Activated CD4-positive, alpha-beta T cell treated with anti-CD3 and anti-CD28 coated beads for 24 hours (primary cell): ENCODE data around the gene ZDHHC16.
A peak's percentile ranks its signal among the peaks of the same experiment; 100 is the strongest.
"Not testable (repeated sequence)": the region's sequence is repeated elsewhere in the genome, so short reads cannot be mapped to it uniquely, and the experiment has no call there.

Experiments
- DNase-seq, 2 donors: peaks; one replicate each; pipeline ENCODE4 v3.0.0-alpha.2; 2020; ENCODE audit warnings: low read depth in 2 of 2

Gene ZDHHC16

DNA sequence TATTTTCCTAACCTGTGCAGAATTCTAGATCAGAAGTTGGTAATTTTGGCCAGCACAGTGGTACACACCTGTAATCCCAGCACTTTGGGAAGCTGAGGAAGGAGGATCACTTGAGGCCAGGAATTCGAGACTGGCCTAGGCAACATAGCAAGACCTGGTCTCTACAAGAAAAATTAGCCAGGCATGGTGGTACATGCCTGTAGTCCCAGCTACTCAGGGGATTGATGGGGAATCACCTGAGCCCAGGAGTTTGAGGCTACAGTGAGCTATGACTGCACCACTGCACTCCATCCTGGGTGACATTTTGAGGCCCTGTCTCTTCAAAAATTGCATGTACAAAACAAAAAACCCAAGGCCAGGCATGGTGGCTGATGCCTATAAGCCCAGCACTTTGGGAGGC, 11.4 kb upstream of the ZDHHC16 start:
- no peak for DNase-seq

DNA sequence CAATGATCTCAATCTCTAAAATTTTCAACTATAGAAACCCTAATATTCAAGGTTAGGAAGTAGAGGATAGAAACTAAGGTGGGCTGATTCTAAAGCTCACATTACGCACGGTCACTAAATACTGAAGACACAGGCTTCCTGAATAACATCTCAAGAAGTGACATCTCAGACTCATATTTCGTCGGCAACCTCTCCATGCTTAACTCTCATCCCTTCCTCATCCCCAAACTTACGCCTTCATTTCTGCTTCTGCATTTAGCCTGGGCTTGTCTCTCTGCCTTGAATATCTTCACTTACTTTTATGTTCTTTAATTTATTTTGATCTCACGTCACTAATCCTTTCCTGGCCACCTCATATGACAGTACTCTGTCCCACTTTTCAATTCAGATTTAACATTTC, 10.8 kb upstream of the ZDHHC16 start:
- DNase-seq = no peak

DNA sequence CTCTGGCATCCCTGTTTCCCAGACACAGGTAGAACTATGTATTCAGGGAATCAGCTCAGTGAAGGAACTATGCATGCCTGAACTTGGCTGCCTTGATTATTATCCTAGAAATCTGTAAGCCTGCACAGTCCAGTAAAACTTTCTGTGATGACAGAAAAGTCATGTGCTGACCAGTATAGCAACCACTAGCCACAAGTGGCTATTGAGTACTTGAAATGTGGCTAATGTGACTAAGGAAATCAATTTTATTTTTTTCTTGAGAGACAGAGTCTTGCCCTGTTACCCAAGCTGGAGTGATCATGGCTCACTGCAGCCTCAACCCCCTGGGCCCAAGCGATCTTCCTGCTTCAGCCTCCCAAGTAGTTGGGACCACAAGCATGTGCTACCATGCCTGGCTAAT, 3.7 kb upstream of the ZDHHC16 start:
- DNase-seq = no peak

DNA sequence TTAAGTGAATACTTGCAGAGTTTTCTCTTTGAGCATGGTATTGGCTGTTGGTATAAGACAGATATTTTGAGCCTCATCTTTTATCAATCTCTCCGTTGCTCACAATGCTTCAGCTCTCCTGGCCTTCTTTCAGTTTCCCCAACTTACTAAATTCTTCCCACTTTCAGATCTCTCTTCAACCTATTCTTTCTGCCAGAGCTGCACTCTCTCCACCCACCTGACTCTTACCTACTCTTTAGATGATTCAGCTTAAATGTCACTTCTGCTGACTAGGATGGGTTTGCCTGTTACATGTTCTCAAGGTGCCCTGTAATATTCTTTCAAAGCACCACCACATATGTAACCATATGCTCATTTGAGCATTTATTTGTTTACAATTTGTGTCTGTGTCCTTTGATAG, 1.8 kb upstream of the ZDHHC16 start:
- no peak for DNase-seq

DNA sequence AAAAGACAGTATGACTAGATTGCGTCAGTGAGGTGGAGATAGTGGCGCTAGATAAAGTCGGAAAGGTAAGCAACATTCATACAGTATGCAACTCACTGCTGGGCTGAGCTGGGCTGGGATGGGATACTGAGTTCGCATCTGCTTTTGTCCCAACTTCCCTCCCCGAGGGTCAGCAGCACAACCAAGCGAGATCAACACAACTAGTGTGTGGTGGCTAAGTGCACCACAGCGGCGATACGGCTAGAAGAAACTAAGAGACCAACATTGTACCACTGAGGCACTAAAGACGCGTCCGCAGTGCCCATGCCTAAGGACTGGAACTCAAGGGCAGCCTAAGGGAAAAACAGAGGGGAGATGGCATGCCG, 636 bp upstream of the ZDHHC16 start:
- no peak for DNase-seq

DNA sequence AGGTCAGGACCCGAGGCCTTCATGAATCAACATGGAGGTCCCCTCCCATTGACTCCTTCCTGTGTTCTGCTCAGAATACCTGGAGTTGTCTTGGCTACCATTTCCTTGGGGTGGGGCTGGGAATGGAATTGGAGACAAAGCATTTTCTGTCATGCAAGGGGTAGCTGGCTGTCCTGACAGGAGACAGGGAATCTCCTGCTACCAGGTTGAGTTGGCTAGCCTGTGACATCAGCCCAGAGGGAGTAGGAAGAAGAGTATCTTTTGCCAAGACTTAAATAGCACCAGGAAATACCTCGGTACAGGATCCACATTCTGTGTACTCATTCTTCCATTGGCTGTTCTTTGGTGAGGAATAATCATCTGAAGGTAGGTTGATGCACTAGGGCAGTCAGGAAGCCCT, 4.9 kb downstream of the ZDHHC16 start:
- DNase-seq = no peak

DNA sequence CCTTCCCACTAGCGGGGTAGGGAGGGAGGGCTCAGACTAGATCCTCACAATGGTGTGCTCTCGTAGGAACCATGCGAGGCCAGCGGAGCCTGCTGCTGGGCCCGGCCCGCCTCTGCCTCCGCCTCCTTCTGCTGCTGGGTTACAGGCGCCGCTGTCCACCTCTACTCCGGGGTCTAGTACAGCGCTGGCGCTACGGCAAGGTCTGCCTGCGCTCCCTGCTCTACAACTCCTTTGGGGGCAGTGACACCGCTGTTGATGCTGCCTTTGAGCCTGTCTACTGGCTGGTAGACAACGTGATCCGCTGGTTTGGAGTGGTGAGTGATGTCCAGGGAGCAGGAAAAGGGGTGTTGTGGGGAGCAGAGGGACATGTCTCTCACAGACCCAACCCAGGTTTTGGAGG, 5.6 kb downstream of the ZDHHC16 start:
- no peak for DNase-seq

DNA sequence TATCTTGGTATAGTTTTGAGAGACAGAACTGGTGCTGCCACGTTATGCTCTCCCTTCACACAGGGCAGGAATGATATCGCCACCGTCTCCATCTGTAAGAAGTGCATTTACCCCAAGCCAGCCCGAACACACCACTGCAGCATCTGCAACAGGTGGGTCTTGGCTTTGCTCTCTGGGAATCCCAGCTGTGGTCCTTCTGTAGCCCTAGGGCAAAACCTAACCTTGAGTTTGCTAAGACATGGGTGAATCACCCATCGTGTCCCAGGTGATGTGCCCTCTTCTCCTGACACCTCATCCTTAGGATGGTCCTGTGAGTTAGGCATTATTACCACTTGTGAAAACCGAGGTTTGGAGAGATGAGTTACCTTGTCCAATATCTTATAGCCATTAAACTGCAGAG, 6.4 kb downstream of the ZDHHC16 start:
- DNase-seq = no peak

DNA sequence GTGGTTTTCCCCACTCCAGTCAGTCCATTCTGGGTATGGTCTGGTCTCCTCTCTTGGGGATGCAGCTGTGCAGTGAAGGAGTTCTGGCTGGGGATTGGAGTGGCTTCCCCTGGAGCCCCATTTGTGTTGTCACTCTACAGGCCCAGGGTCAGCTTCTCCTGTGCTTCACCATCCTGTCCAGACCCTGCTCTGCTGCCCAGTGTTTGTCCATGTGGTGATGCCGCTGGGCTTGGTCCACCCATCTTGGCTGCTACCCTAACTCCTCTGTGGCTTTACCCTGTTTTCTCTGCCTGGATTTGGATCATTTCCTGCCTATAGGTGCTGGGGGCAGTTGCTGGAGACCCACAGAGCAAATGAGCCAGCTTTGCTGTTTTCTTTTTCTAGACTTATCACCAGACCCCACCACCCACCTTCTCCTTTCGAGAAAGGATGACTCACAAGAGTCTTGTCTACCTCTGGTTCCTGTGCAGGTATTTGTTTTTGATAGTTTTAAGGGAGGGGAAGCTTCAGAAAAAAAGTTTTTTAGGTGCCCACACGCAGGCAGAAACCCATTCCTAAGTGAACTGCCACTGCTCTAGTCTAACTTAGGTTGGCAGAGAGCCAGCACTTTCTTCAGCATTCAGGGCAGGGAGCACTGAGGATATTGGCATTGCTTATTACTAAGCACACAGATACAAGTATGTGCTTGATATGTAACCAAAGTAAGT, 8.5 kb downstream of the ZDHHC16 start:
- peak in 1 of 2 donors; percentile 30 for DNase-seq

DNA sequence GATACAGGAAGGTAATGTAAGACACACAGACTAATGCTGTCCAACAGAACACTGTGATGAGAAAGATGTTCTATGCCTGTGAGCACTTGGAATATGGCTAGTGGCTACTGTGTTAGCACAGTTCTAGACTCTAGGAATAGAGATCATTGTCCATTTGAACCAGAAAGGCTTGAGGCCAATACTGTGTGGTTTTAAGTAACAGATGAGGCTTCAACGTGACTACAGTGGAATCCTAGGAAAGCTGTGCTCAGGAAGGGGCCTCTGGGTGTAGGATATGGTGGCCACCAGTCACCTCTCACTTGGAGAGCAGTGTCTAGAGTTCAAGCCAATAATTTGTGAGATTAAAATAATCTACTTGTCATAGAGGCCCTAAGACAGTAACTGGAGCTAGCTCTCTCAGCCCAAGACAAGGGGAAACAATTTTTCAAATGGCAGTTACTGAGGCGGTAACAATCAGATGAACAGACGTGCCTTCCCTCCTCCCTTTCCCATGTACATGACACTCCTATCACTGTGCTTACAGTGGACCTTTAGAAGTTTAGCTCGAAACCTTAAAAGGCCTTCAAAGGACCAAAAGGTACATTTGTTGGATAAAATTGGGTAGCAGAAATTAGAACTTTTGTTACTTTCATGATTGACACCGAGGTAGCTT, 10.2 kb downstream of the ZDHHC16 start:
- DNase-seq = no peak

DNA sequence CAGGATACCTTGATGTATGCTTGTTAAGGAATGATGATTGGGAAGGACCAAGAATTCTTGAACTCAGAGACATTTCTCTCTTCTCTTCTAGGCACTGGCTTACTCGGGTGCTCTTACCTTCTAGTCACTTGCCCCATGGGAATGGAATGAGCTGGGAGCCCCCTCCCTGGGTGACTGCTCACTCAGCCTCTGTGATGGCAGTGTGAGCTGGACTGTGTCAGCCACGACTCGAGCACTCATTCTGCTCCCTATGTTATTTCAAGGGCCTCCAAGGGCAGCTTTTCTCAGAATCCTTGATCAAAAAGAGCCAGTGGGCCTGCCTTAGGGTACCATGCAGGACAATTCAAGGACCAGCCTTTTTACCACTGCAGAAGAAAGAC, 10.7 kb downstream of the ZDHHC16 start:
- no peak for DNase-seq

DNA sequence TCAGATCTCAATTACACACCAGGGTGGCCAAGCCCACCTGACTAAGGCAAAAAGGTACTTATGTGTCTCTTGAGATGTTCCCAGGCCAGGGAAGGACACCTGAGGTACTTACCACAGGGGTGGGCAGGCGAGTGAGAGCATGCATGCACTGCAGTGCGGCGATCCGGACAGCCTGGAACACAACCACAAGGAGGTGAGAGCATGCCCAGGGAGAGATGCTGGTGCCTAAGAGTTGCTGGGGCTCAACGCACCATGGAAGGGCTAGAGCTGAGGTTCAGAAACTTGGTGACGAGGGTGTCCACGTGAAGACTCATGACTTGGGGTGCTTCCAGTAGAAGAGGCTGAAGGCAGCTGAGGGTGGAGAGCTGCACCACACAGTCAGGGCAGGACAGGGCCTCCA, 13.1 kb downstream of the ZDHHC16 start:
- no peak for DNase-seq

DNA sequence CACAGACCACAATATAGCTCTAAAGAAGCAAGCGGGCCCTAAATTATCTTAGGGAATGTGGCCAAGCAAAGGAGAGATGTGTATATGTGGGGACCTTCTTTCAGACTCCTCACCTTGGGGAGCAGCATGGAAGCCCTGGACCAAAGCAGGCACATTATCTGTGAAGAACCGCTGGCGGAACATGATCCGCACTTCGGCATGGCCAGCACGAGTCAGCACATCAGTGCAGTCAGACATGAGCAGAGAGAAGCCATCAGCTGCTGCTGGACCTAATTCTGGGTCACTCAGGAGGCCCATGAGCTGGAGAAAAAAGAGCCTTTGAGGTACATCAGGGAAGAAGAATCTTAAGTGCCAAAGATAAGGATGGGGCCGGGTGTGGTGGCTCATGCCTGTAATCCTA, 14.0 kb downstream of the ZDHHC16 start:
- DNase-seq = no peak

DNA sequence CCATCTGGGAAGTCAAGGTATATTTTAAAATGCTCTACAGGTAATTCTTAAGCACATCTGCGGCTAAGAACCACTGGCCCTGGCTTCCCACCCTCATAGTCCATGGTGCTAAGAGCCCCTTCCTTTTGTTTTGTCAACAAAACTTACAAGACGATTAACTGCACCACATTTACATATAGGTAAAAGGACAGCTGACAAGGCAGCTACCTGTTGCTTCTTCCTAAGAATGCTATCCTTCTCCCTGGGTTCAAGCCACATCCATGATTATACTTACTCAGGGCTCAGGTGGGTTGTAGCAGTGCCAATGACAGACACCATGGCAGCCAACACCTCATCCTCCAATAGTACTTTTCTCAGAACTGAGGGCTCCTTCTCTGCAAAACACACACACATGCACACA, 16.3 kb downstream of the ZDHHC16 start:
- DNase-seq = no peak

DNA sequence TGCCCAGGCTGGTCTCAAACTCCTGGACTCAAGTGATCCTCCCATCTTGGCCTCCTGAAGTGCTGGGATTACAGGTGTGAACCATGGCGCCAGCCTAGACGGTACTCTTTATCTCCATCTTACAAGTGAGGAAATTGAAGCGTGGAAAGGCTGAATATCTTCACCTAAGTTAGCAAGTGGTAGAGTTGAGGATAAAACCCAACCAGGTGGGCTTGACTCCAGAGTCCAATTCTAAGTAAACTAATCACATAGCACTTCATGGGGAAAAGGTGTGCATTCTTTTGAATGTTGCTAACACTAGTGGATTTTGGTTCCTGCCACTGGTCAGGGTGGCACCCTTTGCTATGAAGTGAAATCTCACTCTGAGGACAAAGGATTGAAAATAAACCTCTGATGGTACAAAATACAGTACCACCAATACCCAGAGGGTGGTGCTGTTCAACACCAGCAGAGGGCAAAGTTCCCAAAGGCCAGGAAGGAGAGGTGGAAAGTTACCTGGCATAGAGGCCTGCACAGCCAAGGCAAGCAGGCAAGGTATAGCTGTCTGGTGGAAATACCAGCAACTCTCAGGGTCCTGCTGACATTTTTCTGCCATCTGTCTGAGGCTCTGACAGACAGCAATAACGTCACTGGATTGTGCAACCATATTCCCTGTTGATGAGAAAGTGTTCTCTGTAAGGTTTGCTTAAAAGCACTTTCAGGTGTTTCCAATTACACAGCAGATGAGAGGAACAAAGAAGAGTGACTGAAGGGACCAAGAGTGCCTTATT, 17.6 kb downstream of the ZDHHC16 start:
- peak in 1 of 2 donors; percentile 23 for DNase-seq

DNA sequence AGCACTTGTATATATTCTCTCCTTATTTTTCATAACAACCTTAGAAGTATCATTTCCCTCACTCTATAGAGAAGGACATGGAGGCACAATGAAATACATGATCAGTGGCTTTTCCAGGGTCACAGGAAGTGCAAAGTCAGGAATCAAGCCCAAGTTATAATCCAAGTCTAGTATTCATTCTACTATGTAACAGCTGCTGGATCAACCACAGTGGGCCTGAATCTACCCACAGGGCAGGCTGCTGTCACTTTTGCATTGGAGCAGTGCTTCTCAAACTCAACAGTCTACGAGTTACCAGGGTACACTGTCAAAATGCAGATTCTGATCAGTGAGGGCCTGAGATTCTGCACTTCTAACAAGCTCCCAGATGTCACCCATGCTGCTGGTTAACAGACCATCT, 18.3 kb downstream of the ZDHHC16 start:
- no peak for DNase-seq

DNA sequence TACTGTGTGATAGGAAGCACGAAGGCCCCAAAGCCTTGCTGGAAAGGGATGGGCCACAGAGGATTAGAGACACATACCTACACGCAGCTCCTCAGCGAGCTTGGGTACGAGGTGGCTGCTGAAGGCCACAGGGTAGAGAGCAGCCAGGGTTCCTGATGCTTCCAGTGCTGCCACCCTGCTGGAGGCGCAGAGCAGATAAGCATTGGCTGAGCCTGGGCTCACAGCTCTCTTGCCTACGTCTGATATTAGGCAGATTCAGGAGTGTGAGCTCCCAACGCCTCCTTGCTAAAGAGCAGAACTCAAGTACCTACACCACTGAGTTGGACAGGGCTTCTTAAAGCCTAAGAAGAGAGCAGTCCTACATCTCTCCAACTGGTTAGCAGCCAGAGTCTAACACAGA, 20.0 kb downstream of the ZDHHC16 start:
- no peak for DNase-seq

DNA sequence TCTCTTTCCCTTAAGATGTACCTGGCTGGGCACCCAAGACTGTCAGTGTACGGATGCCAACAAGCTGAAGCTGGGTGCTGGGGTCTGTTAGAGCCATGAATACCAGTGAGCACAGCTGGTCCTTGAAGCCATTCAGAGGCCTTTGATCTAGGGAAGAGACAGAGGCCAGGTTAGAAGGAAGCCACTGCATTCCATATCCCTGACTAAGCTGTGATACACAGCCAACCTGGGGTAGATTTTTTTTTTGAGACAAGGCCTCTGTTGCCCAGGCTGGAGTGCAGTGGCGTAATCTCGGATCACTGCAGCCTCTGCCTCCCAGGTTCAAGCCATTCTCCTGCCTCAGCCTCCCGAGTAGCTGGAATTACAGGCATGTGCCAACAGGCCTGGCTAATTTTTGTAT, 20.8 kb downstream of the ZDHHC16 start:
- no peak for DNase-seq

DNA sequence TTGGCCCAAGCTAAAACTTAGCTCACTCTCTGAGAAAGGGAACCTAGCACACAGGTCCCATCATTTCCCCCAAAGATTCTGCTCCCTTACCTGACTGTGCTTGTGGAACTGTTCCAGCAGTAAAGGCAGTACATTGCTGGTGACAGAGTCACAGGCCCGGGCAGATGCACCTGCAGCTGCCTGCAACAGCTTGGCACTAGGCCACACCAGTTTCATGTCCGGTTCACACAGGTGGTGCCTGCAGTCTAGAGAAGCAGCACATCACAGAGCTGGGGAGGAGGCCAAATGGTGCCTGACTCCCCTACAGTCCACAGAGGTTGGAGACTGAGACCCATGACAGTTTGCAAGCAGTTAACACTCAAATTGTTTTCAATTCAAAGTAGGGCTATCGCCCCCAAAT, 22.2 kb downstream of the ZDHHC16 start:
- no peak for DNase-seq

DNA sequence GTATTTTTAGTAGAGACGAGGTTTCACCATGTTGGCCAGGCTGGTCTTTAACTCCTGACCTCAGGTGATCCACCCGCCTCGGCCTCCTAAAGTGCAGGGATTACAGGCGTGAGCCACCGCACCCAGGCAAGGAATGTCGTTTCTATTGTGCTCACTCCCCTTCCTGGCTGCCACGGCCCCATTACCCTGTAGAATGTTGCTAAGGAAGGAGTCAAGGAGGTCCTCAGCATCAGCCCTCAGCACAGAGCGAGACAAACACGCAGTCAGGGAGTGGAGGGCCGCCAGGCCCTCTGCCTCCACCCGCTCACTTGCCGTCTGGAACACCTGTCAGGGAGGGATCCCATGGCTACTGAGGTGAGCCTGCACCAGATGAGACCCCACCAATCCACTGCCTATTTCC, 22.8 kb downstream of the ZDHHC16 start:
- DNase-seq = not testable (repeated sequence)

DNA sequence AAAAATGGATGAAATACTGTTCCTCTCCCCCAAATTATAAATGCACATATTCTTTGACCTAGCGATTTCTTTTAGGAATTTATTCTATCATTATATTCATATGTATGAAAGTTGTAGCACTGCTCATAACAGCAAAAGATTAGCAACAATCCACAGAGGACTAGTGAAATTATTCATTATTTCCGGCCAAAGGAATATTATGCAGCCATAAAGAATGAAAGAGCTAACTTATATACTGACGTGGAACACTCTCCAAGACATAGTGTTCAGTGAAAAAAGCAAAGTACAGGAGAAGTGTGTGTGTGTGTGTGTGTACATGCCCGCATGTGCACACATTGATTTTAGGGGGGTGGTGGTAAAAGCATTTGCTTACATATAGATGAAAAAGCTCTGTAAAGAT, 28.9 kb downstream of the ZDHHC16 start:
- DNase-seq = no peak

DNA sequence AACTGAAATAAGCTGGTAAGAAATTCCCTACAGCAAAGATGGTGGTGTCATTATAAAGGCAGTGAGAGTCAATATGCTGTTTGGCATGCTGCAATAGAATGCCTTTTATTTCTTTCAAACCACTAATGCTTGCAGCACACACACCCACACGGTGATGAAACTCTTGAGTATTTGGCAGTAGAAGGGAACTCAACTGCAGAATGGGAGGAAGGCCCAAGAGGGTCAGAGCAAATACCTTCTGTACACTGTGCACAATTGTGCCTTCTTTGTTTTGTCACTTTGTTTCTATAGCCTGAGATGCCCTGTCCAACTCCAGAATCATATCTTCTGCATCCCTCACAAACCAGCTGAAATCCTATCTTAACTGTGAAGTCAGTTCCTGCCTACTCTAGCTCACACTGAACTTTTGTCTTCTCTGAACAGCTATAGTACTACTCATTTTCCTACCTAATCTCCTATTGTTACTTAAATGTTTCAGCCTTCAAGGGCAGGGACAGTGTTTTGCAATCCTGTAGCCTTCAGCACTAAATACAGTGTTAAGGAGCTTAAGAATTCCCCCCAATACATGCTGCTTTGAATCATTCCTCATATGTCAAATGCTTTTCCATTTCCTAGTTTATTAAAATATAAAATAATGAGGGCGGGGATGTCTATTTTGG, 30.1 kb downstream of the ZDHHC16 start:
- no peak for DNase-seq

DNA sequence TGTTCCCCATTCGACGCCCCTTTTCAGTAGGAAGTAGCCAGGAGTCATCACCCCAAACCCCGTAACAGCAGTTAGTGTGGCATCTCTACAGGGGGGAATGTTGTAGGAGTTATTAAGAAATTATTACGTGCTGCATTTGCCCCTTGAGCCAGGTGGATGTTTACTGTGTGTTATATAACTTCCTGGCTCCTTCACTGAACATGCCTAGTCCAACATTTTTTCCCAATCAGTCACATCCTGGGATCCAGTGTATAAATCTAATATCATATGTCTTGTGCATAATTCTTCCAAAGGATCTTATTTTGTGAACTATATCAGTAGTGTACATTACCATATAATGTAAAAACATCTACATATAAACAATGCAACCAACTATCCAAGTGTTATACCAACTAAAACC, 33.4 kb downstream of the ZDHHC16 start:
- not testable (repeated sequence) for DNase-seq
